Activated CD8-positive, alpha-beta memory T cell treated with anti-CD3 and anti-CD28 coated beads, Interleukin-2, amount 50 U/mL, for 24 hours (primary cell): ENCODE results near the gene L3MBTL2.
"Not testable (repeated sequence)": the region's sequence is repeated elsewhere in the genome, so short reads cannot be mapped to it uniquely, and the experiment has no call there.

ENCODE experiments used
- DNase-seq: peaks from one replicate; pipeline ENCODE4 v3.0.0-alpha.2; 2020; ENCODE audit errors: extremely low read depth

L3MBTL2 gene

GRCh38 chr22:41241133-41241676 lies 36.1 kb downstream of the L3MBTL2 start:
- no peak for DNase-seq

GRCh38 chr22:41242396-41243117 lies 37.4 kb downstream of the L3MBTL2 start:
- no peak for DNase-seq

- no peak for DNase-seq
These were observed 38.2 kb downstream of the L3MBTL2 start for GRCh38 chr22:41243361-41243760.

- DNase-seq, result no peak
These were observed 40.9 kb downstream of the L3MBTL2 start for GRCh38 chr22:41245917-41246499.

DNA sequence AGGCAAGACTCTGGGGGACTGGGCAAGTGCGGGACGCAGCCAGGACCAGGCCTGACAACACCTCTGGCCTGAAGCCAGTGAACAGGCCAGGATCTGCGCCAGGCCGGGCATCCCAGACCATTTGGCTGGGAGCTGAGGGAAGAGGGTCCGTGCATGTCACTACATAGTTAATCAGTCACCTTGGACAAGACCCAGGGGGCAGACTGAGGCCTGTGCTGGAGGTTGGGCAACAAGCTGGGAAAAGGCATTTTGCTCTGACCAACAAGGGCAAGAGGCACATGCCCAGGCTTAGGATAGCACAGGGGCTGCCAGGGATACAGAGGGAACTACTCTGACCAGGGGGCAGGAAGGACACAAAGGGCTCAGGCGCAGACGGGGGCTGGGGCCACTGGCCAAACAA lies 42.6 kb downstream of the L3MBTL2 start:
- no peak for DNase-seq

- DNase-seq, result no peak
These were observed 43.2 kb downstream of the L3MBTL2 start for GRCh38 chr22:41248314-41248713.

DNA sequence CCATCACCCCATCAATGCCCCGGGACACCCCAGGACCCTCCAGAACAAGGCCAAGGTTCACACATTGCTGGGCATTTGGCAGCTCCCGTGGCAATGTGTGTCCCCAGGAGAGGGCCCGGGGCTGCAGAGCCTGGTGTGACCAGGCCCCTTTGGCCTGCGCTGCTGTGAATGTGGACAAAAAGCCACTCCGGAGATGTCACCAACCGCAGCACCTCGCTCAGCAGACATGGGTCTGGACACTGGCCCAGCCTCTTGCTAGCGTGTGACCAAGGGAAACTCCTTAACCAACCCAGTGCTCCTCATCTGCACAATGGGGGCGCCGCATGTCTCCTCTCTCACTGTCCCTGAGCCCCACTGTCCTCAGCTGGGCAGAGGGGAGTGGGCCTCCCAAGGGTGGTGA lies 43.6 kb downstream of the L3MBTL2 start:
- DNase-seq, result no peak

- DNase-seq, result no peak
These were observed 44.3 kb downstream of the L3MBTL2 start for GRCh38 chr22:41249442-41249841.

DNA sequence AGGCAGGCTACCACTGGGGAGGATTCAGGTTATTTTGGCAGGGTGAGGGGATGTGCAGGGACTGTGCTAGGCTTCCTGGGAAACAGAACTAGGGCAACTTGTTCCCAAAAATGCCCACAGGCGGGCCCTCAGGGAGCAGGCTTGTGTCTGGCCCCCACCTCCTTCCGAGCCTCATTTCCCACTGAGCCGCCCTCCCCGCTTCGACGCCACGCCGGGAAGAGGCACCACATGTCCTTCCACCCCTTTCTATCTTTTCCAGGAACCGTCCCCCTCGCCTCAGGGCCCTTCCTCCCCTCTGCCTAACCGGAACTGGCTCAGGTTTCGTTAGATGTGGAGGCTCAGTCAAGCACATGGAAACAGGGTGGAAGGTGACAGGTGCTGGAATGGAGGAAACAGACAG lies 45.0 kb downstream of the L3MBTL2 start:
- DNase-seq, result no peak

GRCh38 chr22:41252365-41252764 lies 47.3 kb downstream of the L3MBTL2 start:
- no peak for DNase-seq

- no peak for DNase-seq
These were observed 49.1 kb downstream of the L3MBTL2 start for GRCh38 chr22:41254230-41254629.

GRCh38 chr22:41256254-41257253 lies 51.4 kb downstream of the L3MBTL2 start:
- no peak for DNase-seq

DNA sequence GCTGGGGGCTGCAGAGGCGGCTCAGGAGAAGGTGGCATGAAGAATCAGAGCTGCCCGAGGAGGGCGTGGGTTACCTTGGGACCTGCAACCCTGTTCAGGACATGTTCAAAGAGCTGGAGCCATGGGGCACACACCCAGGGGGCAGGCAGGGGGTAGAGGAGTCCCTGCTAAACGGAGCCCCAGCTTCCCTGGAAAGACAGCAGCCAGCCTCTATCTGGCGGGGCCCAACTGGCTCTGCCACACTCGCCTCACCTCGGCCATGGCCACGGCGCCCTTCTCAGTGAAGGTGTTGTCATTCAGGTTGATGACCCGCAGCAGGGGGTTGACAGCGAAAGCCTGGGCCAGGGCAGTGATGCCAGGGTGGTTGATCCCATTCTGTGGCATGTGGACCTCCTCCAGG lies 52.6 kb downstream of the L3MBTL2 start:
- DNase-seq, result no peak

DNA sequence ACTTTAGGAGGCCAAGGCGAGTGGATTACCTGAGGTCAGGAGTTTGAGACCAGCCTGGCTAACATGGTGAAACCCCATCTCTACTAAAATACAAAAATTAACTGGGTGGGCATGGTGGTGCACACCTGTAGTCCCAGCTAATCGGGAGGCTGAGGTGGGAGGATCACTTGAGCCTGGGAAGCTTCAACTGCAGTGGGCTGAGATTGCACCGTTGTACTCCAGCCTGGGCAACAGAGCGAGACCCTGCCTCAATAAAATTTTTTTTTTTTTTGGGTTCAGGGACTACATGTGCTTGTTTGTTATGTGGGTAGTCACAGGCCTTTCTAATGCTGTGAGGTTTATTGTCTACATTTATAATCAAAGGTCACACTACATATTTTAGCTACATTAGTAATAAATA lies 54.6 kb downstream of the L3MBTL2 start:
- not testable (repeated sequence) for DNase-seq

- no peak for DNase-seq
These were observed 55.8 kb downstream of the L3MBTL2 start for GRCh38 chr22:41260871-41261270.

DNA sequence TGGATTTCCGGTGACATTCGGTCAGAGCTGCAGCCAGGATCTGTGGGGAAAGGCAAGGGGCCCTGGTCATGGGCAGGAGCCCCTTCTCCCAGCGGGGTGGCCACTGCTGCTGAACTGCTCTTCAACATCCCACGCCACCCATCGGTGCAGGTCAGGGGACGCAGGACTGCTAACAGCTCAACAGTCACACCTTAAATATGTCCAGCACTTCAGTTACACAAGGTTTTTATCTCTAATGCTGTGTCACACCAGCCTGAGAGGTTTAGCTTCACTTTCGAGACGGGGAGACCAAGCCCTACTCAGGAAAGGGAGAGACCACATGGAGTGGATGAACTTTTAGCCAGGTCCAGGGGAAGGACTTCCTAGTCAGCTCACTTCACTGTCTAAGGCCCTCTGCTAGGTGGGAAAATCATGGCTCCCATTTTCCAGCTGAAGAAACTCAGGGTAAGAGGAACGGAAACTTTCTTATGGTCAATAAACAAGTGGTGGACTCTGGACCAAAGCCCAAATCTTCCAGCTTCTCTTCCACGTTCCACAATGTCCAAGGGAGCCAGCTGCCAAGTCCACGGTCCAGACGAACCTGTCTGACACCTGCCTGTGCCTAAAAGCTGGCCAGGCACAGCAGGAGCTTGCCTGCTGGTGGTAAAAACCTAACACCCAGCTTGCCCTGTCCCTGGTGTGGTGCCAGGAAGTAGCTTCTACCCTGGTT lies 56.6 kb downstream of the L3MBTL2 start:
- no peak for DNase-seq

DNA sequence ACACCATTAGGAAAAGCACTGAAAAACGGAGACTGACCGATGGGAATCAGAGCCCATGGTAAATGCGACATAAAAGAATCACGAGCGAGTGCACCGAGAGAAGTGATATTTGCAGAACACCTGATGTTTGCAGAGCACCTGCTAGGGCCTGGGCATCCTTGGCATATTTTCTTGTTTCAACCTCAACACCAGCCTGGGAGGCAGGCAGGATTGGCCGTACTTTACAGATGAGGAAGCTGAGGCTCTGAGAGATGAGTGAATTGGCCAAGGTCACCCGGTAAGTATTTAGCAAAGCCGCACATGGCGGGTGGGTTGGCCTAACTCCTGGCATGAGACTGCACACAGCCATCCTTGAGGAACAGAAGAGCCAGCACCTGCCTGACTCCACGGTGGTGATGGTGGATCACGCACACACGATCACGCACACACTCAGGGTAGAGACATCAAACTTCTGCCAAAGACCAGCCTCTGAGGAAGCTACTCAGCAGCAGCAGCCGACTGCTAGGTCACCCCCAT lies 57.2 kb downstream of the L3MBTL2 start:
- DNase-seq, result no peak

DNA sequence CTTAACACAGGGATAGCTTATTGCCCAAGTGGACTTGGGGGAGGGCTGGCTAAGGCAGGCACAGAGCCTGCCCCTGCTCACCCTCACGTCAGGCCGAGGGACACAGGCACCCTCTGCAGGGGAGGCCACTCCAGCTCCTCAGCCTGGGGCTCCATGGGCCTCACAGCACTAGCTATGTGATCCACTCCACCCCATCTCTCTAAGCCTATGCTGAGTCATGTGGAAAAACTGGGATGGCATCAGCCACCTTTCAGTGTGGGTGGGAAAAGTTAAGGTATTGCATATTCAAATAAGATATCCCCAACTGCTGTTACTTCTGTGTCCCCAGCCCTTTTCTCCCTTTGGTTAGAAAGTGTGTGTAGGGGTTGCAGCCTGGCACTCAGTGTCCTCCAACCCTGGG lies 58.6 kb downstream of the L3MBTL2 start:
- no peak for DNase-seq

- no peak for DNase-seq
These were observed 59.4 kb downstream of the L3MBTL2 start for GRCh38 chr22:41264408-41264941.

- DNase-seq, result no peak
These were observed 62.8 kb downstream of the L3MBTL2 start for GRCh38 chr22:41267958-41268357.

DNA sequence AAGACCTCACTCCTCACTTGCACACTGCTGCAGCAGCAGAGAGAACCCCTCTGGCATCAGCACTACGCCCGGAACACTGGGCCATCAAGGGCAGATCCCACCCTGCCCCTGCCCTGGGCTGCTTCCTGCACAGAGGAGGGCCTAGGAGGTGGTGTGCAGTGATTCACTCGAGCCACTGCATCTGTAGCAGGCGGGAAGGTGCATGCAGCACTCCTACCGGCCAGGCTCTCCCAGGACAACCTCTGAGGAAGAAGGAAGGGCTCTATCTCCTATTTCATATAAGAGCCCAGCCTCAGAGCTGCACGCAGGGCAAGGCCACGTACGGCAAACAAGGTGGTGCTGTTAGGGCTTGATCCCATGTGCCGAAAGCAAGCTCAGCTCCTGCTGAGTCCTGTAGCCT lies 66.7 kb downstream of the L3MBTL2 start:
- no peak for DNase-seq
